Activated CD8-positive, alpha-beta memory T cell treated with anti-CD3 and anti-CD28 coated beads for 24 hours (primary cell): ENCODE measurements around the gene MICAL2.

Experiments
- DNase-seq: peaks from one replicate; pipeline ENCODE4 v3.0.0-alpha.2; 2020

The MICAL2 gene

DNA sequence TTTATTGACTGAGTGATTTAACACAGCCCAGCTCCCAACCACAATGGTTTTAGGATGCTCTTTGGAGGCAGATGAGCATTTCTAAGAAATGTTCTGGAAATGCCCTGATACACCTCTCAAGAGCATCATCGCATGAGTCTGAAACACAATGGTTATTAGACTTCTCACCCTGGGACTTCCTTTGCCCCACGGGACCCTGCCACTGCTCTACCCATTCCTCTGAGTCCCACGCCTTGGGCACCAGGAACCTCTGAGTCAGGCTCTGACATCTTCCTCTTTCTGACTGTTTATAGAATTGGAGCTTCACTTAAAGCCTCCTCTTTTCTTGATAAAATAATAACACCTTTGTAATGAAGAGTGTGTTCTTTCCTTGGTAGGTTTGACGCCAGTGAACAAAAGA, 181.4 kb downstream of the MICAL2 start:
- no peak for DNase-seq

DNA sequence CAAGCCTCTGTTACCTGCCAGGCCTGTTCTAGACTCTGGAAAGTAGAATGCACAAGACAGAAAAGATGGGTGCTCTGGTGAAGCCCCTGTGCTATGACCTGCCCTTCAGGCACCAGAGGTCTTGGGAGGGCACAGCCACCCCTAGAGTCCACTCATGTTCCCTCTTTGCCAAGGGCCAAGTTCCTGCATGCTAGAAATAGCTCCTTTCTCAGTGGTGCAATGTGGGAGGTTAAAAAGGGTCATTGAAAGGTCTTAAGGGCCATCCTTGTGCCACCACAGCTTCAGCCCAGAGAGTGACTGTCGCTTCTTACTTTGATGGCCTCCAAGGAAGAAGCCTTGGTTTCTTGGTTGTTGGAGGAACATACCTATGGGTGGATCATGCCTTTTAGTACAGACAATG, 182.4 kb downstream of the MICAL2 start:
- no peak for DNase-seq

- no peak for DNase-seq
Measured at GRCh38 chr11:12293486-12293885, 183.1 kb downstream of the MICAL2 start.

DNA sequence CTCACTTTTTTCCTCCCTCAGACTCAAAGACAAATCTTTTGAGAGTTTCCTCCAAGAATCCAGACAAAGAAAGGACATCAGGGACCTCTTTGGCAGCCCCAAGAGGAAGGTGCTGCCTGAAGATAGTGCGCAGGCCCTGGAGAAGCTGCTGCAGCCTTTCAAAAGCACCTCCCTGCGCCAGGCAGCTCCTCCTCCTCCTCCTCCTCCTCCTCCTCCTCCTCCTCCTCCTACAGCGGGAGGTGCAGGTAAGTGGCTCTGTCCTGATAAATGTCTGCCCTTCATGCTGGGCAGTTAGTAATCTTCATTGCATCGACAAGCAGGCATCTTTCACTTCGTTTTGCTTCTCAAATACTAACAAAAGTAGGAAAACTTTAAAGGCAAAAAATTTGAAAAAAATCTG, 184.2 kb downstream of the MICAL2 start:
- no peak for DNase-seq

DNA sequence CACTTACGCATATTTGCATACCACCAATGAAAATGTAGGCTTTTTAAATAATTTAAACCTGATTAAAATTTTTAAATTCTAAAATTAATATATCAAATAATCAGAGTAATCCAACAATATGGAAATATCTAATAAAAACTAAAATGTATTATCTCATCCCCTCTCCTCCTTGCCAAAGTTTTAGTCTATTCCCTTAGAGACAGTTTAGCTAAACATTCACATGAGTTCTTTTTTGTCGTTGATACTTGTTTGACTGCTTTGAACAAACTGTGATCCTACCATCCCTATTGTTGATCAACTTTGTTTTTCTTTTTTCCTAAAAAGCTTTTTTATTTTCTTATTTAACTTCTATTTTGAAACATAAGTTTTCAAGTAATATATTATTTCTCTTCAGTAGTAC, 185.6 kb downstream of the MICAL2 start:
- no peak for DNase-seq

GRCh38 chr11:12298610-12299009, 188.2 kb downstream of the MICAL2 start:
- DNase-seq, result no peak

DNA sequence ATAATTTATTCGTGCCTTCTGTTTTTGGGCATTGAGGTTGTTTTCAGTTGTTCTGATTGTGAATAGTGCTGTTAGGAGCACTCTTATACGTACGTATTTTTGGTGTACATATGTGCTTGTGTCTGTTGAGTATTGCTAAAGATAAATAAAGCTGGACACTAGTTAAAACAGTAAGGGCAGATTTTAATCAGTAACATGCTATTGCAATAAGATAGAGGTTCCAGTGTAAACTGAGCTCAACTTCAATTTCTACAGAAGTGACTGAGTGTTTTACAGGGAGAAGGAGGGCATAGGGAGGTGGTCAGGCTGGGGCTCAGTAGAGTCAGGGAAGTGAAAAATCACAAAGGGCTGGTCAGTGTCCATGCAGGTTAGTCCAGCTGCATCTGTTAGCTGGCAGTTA, 191.0 kb downstream of the MICAL2 start:
- no peak for DNase-seq

GRCh38 chr11:12303421-12304149, 193.2 kb downstream of the MICAL2 start:
- DNase-seq, result no peak

- no peak for DNase-seq
Measured at GRCh38 chr11:12306830-12307229, 196.4 kb downstream of the MICAL2 start.

- DNase-seq, result no peak
Measured at GRCh38 chr11:12312132-12312531, 201.7 kb downstream of the MICAL2 start.
